MCF 10A (cell line): ENCODE data around the gene MAMSTR. TPM values are rescaled to one million over a fixed set of nuclear protein-coding genes. Genes with fewer than 3 reads are reported as not detected.

Source experiments
- BruUV-seq: library from RNA; stranded (reverse); fragments of 400-500 nt; replicated peaks from 2 replicates; lab custom pipeline; 2021; lab: Mats Ljungman, UMichigan
- CTCF ChIA-PET: fragments of 300-600 bp; sonication (Branson Sonifier 250); formaldehyde crosslinking; extraction: SDS; loops from one replicate; lab custom pipeline; 2021; ENCODE audit warnings: antibody characterized with exemption, inconsistent platforms; lab: Yijun Ruan, JAX
- POLR2A ChIA-PET: fragments of 300-600, 350-650 bp; sonication (Branson Sonifier 250); formaldehyde crosslinking; extraction: SDS; loops from one replicate; lab custom pipeline; 2020; ENCODE audit warnings: antibody characterized with exemption, inconsistent platforms; lab: Yijun Ruan, JAX
- DNase-seq: peaks from one replicate; pipeline ENCODE4 v3.0.0-alpha.2; 2018; ENCODE audit not compliant: unreplicated experiment
- H3K27ac Mint-ChIP-seq: one replicate; pipeline ENCODE4 v1.8.0; 2022; ENCODE audit warnings: mild to moderate bottlenecking, low read depth, mixed read lengths; ENCODE audit not compliant: unreplicated experiment
- H3K27me3 Mint-ChIP-seq: one replicate; pipeline ENCODE4 v1.8.0; 2022; ENCODE audit warnings: mixed read lengths; ENCODE audit not compliant: insufficient read depth, unreplicated experiment
- H3K36me3 Mint-ChIP-seq: one replicate; pipeline ENCODE4 v1.8.0; 2022; ENCODE audit warnings: mild to moderate bottlenecking, moderate library complexity, mixed read lengths; ENCODE audit not compliant: insufficient read depth, unreplicated experiment
- H3K4me1 Mint-ChIP-seq: one replicate; pipeline ENCODE4 v1.8.0; 2022; ENCODE audit warnings: mixed read lengths; ENCODE audit not compliant: insufficient read depth, unreplicated experiment
- H3K4me3 Mint-ChIP-seq: one replicate; pipeline ENCODE4 v1.8.0; 2022; ENCODE audit warnings: mild to moderate bottlenecking, moderate library complexity, mixed read lengths; ENCODE audit not compliant: unreplicated experiment
- H3K9me3 Mint-ChIP-seq: one replicate; pipeline ENCODE4 v1.8.0; 2022; ENCODE audit warnings: mixed read lengths; ENCODE audit not compliant: unreplicated experiment
- CTCF ChIP-seq: fragments of 200-600 bp; IDR thresholded peaks from one replicate; pipeline ENCODE4 v1.8.0; 2022; ENCODE audit warnings: antibody characterized with exemption, mild to moderate bottlenecking; ENCODE audit not compliant: unreplicated experiment
- intact Hi-C: fragments of 100-400 bp; cut with micrococcal nuclease; formaldehyde crosslinking; loops from 2 replicates; pipeline ENCODE4 v1.14.1; 2022
- total RNA-seq: library from RNA; stranded (reverse); gene quantifications from 2 replicates; pipeline ENCODE4 v1.2.3, GENCODE V29; 2022

MAMSTR gene
- total RNA-seq, 1 experiment from 2014 or later: 0.65 TPM

GRCh38 chr19:48746738-48747575 lies 27.4 kb upstream of the MAMSTR start, which contains the start of gene IZUMO1:
Gene IZUMO1 (minus strand): TSS chr19:48746909. CDS start chr19:48745859, 1,050 bp downstream.
- no peaks in the 10 kb centered on the region for H3K9me3 Mint-ChIP-seq
- ChIA-PET POLR2A (interaction anchor here (0.6 kb wide), 2 partner anchors 73 to 814 kb away, joined by 3 to 4 read pairs; no protein-coding TSS in a partner anchor), CTCF (interaction anchor here (0.9 kb wide), 1 partner anchor 71 kb away, joined by 3 read pairs; no protein-coding TSS in a partner anchor)
- DNase-seq: no peak
- no peak within 1 kb of the TSS for H3K27ac Mint-ChIP-seq
- H3K4me1 Mint-ChIP-seq: peaks cover 8% of the 10 kb centered on the region
- BruUV-seq: no TSS peak
- H3K27me3 Mint-ChIP-seq: no peaks in the 10 kb centered on the region
- peaks cover 10% of the 10 kb centered on the region for H3K36me3 Mint-ChIP-seq
- no peak for TF ChIP-seq CTCF
- intact Hi-C loops: no loop called here
- no peak within 1 kb of the TSS for H3K4me3 Mint-ChIP-seq

- Mint-ChIP-seq H3K27me3 (no peaks in the 10 kb centered on the region), H3K4me3 (no peak overlapping the region), H3K9me3 (no peaks in the 10 kb centered on the region), H3K27ac (no peak overlapping the region), H3K4me1 (peaks cover 2% of the 10 kb centered on the region), H3K36me3 (peaks cover 10% of the 10 kb centered on the region)
- no peak for TF ChIP-seq CTCF
- DNase-seq: no peak
- BruUV-seq: no TSS peak
- ChIA-PET POLR2A (interaction anchor here (0.6 kb wide), 1 partner anchor 815 kb away, joined by 3 read pairs; no protein-coding TSS in a partner anchor), CTCF (no interaction called here)
- intact Hi-C loops: no loop called here
Measured at GRCh38 chr19:48746110-48746509, 26.6 kb upstream of the MAMSTR start.

DNA sequence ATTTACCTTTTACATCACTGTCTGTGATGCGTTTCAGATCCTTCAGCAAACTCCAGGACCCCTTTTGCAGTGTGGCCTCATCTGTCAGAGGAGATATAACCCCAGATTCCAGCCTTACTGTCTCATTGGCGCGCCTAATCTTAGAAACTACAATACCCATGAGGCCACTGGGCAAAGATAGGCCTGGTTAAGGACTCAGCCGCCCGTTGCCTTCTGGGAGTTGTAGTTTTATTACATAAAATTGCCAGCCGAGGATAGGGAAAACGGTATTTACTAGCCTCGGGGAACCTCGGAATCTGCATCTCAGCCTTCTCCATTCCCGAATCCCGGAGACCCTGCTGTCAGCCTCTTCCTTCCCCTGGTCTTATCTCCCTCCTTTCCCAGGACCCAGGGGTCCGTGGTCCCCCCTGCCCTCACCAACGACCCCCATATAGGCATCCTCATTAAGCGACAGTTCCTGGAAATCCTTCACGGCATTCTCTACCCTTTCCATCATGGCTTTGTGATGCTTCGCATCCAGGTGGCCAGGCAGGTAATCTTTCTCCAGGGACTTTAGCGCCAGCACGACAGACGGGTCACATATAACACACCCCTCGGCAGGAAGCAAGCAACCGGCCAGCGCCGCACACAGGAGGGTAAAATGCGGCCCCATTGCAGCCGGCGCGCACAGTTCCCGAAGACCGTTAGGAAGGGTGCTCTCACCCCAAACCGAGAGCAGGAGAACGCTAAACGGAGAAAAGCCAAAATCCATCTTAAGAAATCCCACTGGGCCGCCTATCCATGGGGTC lies 25.9 kb upstream of the MAMSTR start:
- peaks cover 10% of the 10 kb centered on the region for H3K36me3 Mint-ChIP-seq
- BruUV-seq: no TSS peak
- no peak overlapping the region for H3K27ac Mint-ChIP-seq
- no peak overlapping the region for H3K4me3 Mint-ChIP-seq
- ChIA-PET POLR2A (interaction anchor here (0.6 kb wide), 1 partner anchor 220 kb away, joined by 3 read pairs; no protein-coding TSS in a partner anchor), CTCF (interaction anchor here (0.7 to 1.1 kb wide), 2 partner anchors 44 to 766 kb away, joined by 3 read pairs; no protein-coding TSS in a partner anchor)
- no peak for TF ChIP-seq CTCF
- no peaks in the 10 kb centered on the region for H3K27me3 Mint-ChIP-seq
- H3K9me3 Mint-ChIP-seq: no peaks in the 10 kb centered on the region
- intact Hi-C loops: no loop called here
- H3K4me1 Mint-ChIP-seq: no peaks in the 10 kb centered on the region
- DNase-seq: peak; percentile 63

GRCh38 chr19:48742096-48742495 lies 22.6 kb upstream of the MAMSTR start:
- Mint-ChIP-seq H3K9me3 (no peaks in the 10 kb centered on the region), H3K4me1 (peaks cover 4% of the 10 kb centered on the region), H3K4me3 (no peak overlapping the region), H3K36me3 (no peaks in the 10 kb centered on the region), H3K27me3 (no peaks in the 10 kb centered on the region), H3K27ac (no peak overlapping the region)
- ChIA-PET POLR2A (no interaction called here), CTCF (no interaction called here)
- DNase-seq: no peak
- no TSS peak for BruUV-seq
- TF ChIP-seq CTCF: no peak
- intact Hi-C loops: no loop called here
